HG03280 (cell line): ENCODE results near the gene ATG9B.

Experiments
- ATAC-seq: cut with Tn5 transposase; IDR thresholded peaks from one replicate; pipeline ENCODE4 v1.9.1; 2021; ENCODE audit warnings: mild to moderate bottlenecking, moderate library complexity; ENCODE audit not compliant: unreplicated experiment

ATG9B gene

GRCh38 chr7:150968056-150968733 lies 56.1 kb downstream of the ATG9B start:
- no peak for ATAC-seq

DNA sequence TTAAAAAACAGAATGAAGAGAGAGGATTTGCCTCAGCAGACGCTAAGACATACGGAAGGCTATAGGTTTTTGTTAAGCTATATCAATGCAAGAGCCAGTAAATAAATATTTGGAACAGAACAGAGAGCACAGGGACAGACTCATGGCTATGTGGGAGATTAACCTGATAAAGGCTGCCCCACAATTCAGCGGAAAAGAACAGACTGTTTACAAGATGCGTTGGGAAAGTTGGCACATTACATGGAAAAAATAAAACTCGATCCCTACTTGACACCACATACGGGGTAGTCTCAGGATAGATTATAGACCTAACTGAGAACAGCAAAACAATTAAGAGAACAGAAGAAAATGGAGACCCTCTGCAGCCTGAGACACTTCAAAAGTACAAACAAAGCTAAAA lies 56.9 kb downstream of the ATG9B start:
- ATAC-seq, result no peak

GRCh38 chr7:150966002-150966401 lies 58.3 kb downstream of the ATG9B start:
- no peak for ATAC-seq

DNA sequence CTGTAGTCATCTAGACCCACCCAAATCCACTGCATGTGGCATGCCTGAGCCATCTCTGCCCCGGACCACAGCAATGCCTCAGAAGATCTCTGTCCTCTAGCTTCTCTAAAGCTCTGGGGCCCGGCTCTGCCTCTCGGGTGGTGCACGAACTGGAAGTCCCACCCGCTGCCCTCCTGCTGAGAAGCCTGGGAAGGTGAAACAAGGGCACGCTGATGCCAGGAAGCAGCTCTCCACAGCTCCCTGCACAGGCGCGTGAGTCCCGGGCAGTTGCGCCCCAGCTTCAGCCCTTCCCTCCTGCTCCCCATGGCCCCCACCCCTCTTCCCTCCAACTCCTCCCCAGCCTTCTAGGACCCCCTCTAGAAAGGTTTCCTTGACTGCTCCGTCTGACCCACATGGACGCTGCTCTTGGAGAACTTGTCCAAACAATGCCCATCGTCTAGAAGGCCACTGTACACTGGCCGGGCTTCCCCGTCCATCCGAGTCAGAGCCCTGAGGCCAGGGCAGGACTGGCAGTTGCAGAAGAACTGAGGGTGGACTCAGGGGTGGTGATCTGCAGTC lies 58.9 kb downstream of the ATG9B start:
- ATAC-seq, result no peak
